ENCODE results near the gene BRWD1.
"Not testable (repeated sequence)": the region's sequence is repeated elsewhere in the genome, so short reads cannot be mapped to it uniquely, and the experiment has no call there.

Gene BRWD1

DNA sequence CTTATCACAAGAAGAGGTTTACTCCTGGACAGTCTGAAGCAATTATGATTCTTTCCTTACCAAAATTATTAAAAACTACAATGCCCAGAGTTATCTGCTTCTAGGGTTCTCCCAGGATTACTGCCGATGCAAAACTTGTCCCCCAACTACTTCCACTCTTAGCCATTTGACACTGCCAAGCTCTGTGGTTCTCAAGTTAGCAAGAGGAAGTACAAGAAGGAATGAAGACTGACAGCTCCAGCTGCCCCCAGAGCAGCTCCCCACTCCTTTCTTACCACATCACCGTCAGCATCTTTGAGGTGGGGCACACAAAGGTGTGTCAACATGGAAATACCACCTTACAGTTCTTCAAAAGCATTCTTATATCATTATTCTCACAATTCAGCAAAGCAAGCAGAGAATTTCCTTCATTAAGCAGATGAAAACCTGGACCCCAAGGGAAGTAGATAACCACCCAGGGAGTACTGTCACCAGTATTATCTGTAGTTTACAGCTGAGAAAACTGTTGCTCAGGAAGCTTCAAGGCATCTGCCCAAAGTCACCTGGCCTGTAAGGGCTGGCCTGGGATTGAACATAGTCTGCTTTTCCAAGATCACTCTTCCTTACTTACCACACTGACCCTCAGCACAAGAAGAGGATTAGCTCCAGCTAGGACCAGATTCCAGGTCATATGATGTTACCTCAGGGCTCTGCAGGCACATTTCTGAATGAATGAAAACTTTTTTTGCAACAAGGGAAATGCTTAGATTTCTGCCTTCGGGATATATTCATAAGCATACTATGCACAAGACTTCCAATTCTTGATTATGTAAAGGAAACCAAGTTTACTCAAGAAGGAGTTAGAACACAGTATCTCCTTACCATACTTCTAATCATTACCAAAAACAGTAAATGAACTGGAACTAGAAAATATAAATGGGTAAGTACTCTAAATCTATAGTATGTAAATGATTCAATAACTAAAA is 139.4 kb downstream of the BRWD1 start:
- DNase-seq (ENCODE audit: low read depth in 2 of 2), result no peak

DNA sequence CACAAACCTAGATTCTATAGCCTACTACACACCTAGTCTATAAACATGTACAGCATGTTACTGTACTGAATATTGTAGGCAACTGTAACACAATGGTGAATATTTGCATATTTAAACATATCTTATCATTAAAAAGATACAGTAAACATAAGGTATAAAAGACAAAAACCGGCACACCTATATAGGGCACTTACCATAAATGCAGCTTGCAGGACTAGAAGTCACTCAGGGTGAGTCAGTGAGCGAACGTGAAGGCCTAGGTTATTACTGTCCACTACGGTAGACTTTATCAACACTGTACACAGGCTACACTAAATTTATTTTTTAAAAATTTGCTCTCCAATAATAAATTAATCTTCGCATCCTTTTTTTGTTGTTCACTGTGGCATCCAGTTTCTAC is 143.5 kb downstream of the BRWD1 start:
- DNase-seq (ENCODE audit: low read depth in 2 of 2), result no peak

DNA sequence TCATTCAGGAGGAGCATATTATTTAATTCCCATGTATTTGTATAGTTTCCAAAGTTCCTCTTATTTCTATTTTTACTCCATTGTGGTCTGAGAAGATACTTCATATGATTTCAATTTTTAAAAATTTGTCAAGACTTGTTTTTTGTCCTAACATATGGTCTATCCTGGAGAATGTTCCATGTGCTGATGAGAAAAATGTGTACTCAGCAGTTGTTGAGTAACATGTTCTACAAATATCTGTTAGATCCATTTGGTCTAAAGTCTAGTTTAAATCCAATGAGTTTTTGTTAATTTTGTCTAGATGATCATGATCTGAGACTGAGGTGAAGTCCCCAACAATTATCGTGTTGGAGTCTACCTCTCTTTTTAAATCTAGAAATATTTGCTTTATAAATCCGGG is 144.6 kb downstream of the BRWD1 start:
- DNase-seq (ENCODE audit: low read depth in 2 of 2), result no peak

DNA sequence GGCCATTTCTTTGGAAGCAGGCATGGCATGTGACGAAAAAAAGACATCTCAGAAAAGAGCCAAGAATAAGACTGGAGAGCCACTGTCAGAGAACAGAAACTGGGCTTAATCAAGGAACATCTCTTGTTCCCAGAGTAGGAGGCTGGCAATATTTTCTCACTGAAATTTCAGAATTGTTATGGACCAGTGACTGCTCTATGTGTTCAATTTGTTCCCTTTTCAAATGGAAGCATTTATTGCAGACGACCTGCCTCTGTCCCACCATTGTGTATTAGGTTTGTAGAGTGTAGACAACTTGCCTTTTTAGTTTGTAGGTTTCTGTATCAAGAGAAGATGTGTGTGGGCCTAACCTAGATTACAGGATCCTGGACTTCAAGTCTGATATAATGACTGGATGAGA is 148.9 kb downstream of the BRWD1 start:
- DNase-seq (ENCODE audit: low read depth in 2 of 2), result no peak

DNA sequence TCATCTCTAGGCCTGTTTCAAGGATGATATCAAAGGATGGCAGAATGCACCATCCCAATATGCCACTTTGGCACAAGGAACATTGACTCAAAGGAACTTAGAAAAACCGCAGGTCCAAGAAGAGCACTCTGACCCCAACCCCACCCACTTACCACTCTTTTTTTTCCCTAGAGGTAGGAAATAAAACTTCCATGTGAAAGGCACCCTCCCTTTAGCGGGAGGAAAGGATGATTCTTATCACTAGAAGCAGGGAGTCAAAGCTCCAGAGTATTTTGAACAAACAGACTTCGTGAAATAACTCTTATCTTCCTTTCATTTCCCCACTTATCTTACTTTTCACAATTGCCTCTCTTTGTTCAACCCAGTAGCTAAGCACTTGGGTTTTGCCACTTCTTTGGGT is 152.4 kb downstream of the BRWD1 start:
- no peak for DNase-seq (ENCODE audit: low read depth in 2 of 2)

DNA sequence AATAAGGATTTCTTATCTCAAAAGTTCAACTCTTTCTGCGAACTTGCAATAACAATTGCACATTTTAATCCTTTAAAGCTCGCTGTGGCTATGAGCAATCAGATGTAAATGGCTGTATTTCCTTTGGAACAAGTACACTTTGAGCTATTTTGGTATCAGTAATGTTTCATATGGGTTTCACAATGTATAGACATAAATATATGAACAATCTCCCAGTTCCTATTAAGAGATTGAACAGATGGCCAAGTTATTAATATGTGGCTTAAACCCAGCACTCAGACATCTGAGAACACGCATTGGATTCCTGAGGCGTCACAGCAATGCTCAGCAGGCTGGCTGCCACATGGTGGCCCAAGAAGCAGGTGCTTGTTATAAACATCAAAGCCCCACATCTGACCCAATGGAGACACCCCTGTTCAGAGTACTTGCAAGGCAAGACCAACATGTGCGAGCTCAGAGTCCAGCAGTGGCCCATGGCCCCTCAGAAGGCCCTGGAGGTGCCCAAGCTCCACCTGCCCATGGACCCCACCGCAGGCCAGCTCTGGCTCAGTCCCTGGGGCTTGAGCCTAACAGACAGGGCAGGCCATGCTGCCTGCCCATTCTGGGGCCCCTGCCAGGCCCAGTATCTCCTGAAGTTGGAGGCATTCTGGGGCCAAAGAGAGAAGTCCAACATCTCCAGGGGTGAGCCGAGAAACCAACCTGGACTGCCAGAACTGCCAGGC is 153.9 kb downstream of the BRWD1 start:
- DNase-seq (ENCODE audit: low read depth in 2 of 2), result no peak

DNA sequence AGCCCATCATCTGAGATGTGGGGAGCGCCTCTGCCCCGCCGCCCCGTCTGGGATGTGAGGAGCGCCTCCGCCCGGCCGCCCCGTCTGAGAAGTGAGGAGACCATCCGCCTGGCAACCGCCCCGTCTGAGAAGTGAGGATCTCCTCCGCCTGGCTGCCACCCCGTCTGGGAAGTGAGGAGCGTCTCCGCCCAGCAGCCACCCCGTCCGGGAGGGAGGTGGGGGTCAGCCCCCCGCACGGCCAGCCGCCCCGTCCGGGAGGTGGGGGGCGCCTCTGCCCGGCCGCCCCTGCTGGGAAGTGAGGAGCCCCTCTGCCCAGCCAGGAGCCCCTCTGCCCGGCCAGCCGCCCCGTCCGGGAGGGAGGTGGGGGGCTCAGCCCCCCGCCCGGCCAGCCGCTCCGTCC is 156.2 kb downstream of the BRWD1 start:
- DNase-seq (ENCODE audit: low read depth in 2 of 2), result not testable (repeated sequence)

DNA sequence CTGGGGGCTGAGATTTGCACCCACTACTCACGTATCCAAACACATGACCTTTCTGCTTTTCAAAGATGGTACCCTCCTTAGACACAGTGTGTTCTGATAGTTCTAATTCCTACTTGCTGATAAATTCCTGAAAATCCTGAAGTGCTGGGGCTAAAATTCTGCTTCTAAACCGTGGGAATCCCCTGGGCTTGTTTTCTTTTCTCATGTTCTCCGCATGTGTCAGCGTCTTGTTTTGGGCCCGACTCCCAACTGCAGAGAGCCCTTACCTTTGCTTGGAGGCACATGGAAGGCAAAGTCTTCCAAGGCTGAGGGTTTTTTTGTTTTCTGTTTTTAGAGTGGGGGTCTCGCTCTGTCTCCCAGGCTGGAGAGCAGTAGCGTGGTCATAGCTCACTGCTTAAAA is 157.4 kb downstream of the BRWD1 start:
- no peak for DNase-seq (ENCODE audit: low read depth in 2 of 2)

DNA sequence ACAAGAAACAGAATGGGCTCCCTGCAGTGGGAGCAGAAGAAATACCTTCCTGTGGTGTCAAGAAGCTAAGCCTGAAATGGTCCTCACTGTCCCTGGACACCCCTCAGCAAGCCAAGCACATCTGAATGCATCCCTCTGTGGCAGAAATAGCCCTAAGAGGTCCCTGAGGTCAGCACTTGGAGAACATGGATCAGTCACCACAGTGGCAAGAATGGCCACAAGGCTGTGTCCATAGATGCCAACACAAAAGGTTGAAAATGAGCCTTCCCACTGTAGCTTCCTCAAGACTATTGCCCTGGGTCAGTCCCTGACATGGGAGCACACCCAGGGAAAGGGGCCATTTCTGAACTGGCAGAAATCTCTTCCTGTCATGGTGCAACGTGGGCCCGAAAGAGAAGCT is 157.9 kb downstream of the BRWD1 start:
- no peak for DNase-seq (ENCODE audit: low read depth in 2 of 2)

DNA sequence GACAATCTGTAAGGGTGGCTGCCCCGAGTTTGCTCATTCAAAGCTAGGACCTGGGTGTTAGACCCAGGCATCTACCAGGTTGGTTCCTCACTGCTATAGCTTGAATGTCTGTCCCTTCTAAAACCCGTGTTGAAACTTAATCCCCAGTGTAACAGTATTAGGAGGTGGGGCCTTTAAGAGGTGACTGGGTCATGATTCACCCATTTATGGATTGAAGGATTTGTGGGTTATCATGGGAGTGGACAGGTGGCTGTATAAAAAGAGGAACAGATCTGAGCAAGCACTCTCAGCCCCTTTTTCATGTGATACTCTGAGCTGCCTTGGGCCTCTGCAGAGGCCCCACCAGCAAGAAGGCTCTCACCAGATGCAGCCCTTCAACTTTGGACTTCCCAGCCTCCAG is 159.6 kb downstream of the BRWD1 start:
- no peak for DNase-seq (ENCODE audit: low read depth in 2 of 2)

DNA sequence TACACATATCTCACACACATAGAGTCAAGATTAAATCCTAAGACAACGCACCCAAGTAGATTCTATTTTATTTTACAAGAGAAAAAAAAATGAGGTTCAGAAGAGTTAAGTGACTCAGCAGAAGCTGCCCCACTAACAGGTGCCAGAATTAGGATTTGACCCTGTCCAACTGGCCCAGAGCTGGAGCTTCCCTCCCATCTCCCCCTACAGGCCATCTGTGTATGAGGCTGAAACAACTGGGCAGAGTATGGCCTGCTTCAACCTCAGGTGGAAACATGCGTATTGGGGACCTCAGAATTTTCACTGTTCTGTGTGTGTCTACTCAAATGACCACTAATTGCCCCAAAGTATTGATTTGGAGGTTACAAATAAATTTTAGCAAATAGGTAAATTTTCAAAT is 160.1 kb downstream of the BRWD1 start:
- no peak for DNase-seq (ENCODE audit: low read depth in 2 of 2)

DNA sequence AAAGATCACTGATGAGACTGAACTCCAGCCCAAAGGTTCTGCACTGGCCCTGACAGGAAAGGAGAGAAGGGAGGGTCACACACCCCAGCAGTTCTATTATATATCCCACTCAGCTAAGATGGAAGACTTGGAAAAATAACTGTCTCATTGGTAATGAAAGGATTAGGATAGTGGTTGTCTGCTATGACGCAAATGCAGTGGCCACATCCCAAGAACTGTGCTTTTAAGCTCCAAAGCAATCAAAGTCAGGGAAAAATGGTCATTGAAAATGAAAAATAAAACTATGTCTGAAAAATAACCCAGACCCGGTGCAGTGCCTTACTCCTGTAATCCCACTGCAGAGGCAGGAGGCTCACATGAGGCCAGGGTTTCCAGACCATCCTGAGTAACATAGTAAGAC is 161.2 kb downstream of the BRWD1 start:
- DNase-seq (ENCODE audit: low read depth in 2 of 2), result no peak

DNA sequence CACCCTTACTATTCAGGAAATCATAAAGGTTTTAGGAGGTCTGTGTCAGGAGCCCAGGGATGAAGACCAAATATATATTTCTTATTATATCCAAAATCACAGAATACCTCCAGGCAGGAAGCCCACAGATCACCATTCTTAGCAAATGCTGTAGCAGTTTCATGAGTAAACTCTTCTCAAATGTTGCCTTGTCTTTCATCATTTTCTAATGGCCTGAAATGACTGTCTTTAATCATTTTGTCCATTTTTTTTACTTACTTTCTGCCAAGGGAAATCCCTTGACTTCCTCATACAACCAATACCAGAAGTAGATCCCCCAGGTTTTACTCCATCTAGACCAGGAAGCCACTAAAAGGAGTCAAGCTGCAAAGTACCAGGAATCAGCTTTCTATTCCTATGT is 162.6 kb downstream of the BRWD1 start:
- no peak for DNase-seq (ENCODE audit: low read depth in 2 of 2)

DNA sequence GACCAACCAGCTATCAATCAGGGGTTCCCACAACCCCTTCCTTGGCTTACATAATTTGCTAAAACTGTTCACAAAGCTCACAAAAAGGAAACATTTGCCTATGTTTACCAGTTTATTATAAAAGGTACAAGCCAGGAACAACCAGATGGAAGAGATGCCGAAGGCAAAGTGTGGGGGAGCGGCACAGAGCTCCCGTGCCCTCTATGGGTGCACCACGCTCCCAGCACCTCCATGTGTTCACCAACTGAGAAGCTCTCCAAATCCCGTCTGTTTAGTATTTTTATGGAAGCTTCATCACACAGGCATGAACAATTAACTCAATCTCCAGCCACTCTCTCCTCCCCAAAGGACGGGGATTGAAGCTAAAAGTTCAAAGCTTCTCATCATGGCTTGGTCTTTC is 163.1 kb downstream of the BRWD1 start:
- DNase-seq (ENCODE audit: low read depth in 2 of 2), result no peak

DNA sequence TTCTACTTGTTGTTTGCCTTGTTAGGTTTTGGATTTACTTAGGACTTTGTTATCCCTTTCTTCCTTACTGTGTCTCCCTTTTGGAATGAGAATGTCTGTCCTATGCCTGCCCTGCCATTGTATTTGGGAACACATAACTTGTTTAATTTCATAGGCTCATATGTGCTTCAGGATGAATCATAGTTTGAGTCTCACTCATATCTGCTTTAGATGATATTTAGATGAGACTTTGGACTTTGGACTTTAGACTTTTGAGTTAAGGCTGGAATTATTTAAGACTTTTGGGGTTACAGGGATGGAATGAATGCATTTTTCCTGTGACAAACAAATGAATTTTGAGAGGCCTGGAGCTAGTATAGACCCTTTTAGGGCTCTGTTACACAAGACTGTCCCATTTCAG is 163.6 kb downstream of the BRWD1 start:
- no peak for DNase-seq (ENCODE audit: low read depth in 2 of 2)

DNA sequence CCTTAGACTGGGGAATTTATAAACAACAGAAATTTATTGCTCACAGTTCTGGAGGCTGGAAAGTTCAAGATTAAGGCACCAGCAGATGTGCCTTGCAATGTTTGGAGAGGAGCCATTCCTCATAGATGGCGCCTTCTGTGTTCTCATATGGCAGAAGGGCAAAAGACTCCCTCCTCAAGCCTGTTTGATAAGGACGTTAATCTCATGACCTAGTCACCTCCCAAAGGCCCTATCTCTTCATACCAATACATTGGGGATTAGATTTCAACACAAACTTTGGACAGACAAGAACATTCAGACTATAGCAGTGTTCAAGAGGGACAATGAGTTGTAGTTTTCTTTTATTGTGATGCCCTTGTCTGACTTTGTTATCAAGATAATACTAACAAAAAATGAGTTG is 164.5 kb downstream of the BRWD1 start:
- no peak for DNase-seq (ENCODE audit: low read depth in 2 of 2)

DNA sequence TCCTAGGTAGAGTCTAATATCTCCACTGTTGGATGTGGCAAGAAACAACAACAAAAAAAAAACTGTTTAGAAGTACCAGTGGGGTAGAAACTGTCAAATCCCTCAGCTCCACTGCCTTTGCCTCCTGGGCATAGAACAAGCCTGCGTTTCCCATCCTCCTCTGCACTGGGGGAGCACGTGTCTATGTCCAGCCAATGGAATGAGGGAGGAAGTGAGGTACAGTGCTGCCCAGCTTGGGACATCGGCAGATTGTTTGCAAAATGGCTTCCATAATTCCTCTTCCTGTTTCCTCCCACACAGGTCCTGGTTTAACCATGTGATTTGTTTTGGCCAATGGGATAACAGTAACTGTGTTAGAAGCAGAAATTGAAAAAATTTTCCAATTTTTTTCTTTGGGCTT is 169.2 kb downstream of the BRWD1 start:
- no peak for DNase-seq (ENCODE audit: low read depth in 2 of 2)

DNA sequence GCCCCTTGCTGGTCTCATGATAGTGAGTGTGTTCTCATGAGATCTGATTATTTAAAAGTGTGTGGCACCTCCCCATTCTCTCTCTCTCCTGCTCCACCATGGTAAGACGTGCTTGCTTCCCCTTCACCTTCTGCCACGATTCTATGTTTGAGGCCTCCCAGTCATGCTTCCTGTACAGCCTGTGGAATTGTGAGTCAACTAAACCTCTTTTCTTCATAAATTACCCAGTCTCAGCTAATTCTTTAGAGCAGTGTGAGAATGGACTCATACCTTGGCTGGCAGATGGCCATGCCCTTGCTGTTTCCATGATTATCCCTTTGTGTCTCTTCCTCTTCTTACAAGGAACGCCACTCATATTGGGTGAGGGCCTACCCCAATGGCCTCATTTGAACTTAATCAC is 170.5 kb downstream of the BRWD1 start:
- DNase-seq (ENCODE audit: low read depth in 2 of 2), result no peak

DNA sequence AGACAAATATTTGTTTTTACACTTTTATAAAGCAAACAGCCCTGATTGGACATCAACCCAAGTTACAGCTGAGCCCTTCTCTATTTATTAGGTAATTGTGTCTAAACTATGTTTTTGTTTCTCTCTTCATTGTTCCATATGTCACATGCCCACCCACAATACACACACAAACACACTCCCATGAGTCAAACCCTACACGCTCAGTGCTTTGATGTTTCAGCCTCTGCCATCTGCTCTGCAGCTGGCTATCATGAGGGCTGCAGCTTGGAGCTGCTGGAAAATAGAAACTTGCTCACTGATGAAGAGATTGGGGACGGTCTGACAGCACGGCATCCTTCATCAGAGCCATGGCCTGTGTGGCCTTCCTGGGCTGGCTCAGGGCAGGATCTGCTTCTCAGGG is 171.9 kb downstream of the BRWD1 start:
- DNase-seq (ENCODE audit: low read depth in 2 of 2), result no peak

DNA sequence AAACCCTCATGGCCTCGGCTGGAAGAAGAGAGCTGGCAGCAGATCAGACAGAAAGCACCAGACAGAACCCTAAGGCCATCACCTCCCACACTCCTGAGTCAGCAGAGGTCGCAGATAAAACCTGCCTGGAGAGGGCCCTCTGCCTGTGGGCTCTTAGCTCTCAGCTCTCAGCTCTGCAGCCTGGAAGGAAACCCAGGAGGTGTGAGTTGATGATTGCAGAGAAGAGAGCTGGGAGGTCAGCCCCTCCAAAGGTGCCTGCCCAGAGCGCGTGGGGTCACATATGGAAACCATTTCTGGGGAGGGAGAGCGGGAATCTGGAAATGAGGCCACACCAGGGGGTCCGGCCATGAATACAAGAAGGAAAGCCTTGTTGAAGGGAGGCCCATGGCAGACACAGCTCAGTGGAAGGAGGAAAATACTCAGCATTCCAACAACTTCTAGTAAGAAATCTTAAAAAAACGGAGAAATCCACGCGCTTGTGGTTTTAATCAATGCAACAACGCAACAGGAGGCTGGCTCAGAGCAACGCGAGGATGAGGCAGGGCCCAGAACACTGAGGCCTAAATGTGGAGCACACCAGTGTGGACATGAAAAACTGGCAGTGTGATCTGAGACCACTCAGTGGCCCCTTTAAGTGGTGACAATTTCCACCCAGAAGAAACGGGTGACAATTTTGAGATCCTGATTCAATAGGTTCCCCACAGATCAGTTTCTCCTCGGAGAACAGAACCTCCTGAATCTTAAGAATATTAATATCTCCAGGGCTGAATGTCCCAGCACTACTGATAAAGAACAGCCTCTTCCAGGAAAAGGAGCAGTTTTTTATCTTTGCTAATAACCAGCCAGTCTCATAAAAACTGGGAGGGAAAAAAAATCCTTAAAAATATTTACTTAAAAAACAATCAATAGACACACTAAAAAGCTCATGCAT is 175.9 kb downstream of the BRWD1 start:
- DNase-seq (ENCODE audit: low read depth in 2 of 2), result no peak

DNA sequence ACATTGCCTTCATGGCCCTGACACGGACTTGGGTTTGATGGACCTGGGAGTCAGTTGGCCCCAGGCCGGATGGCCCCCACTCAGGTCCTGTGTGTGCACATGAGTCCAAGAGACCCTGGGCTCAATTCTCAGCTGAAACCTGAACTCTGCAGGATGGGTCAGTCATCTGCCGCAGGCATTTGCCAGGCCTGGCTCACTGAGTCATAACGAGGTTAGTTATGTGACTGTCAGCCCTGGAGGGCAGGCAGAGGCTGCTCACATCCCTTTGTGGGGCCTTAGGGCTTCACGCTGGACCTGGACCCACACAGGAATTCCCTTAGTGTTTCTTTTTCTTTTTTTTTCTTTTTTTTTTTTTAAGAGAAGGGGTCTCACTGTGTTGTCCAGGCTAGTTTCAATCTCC is 176.7 kb downstream of the BRWD1 start:
- DNase-seq (ENCODE audit: low read depth in 2 of 2), result no peak

DNA sequence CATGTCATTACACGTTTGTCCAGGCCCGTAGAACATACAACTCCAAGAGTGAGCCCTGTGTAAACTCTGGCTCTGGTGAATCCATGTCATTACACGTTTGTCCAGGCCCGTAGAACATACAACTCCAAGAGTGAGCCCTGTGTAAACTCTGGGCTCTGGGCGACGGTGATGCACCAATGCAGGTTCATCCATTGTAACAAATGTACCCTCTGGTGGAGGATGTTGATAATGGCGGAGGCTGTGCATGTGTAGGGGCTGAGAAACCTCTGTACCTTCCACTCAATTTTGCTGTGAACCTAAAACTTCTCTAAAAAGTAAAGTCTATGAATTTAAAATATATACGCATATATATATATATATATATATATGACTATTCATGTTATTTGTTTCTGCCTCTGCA is 177.3 kb downstream of the BRWD1 start:
- DNase-seq (ENCODE audit: low read depth in 2 of 2), result not testable (repeated sequence)
